Testis (tissue), 2 donors: ENCODE data around the gene CDON.

Source experiments
- CTCF ChIP-seq, 3 experiments: fragments of 450-650 bp in 2 of 3; fragments of 200-600 bp in 1 of 3; sonication (generic) in 1 of 3; IDR thresholded peaks; one replicate each; pipeline ENCODE4 v1.5.1; 2016 to 2019; ENCODE audit warnings: antibody characterized with exemption in 3 of 3, mild to moderate bottlenecking in 2 of 3, moderate library complexity in 1 of 3
- POLR2A ChIP-seq: fragments of 450-650 bp; IDR thresholded peaks from one replicate; pipeline ENCODE4 v1.6.1; 2017; ENCODE audit warnings: antibody characterized with exemption, mild to moderate bottlenecking, moderate library complexity

DNA sequence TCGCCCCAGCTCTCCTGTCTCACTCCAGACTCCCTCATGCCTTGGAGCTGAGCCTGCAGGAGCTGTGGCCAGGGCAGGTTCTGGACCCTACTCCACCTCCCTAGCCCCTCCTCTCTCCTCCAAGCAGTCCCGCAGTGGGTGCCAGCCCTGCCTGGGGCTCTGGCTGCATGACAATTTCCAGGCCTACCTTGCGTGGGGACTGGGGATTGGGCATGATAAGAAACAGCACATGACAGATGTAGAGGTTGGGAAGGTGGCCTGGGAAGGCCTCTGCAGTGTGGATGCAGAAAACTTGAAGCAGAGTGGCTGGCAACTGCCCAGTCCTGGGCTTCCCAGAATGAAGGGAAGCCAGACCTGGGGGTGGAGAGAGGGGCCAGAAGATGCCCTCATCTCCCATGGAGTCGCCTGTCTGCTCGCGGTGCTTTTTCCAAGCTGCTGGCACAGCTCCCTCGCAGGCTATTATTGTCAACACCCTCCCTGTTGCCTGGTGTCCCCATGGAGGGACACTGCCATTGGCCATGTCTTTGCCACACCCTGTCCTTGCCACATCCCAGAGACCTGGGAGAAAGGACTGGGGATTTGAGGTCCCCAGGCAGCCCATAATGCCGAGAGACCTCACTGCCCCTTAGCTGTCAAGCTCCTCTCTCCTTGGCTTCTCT lies 48.9 kb upstream of the CDON start:
- no peak for TF ChIP-seq CTCF (IDR thresholded peaks at IDR 0.05)
- TF ChIP-seq POLR2A: no peak
